Eye (tissue), 1 donor: Measurements from ENCODE around the gene LMX1B.
A peak's percentile ranks its signal among the peaks of the same experiment; 100 is the strongest.
"Not testable (repeated sequence)": the region's sequence is repeated elsewhere in the genome, so short reads cannot be mapped to it uniquely, and the experiment has no call there.

Experiments used
- DNase-seq: peaks from one replicate; pipeline ENCODE4 v3.0.0-alpha.2; 2015

Gene LMX1B

GRCh38 chr9:126635661-126636439 lies 22.1 kb downstream of the LMX1B start:
- no peak for DNase-seq

- DNase-seq, result peak; percentile 58
Observed at GRCh38 chr9:126636983-126637798, 23.5 kb downstream of the LMX1B start.

- peak; percentile 81 for DNase-seq
Observed at GRCh38 chr9:126638571-126639132, 24.9 kb downstream of the LMX1B start.

GRCh38 chr9:126639318-126640000 lies 25.7 kb downstream of the LMX1B start:
- peak; percentile 48 for DNase-seq

GRCh38 chr9:126641118-126641851 lies 27.6 kb downstream of the LMX1B start:
- no peak for DNase-seq

- peak; percentile 32 for DNase-seq
Observed at GRCh38 chr9:126642010-126642744, 28.4 kb downstream of the LMX1B start.

- no peak for DNase-seq
Observed at GRCh38 chr9:126642839-126643238, 29.1 kb downstream of the LMX1B start.

- peak; percentile 39 for DNase-seq
Observed at GRCh38 chr9:126643945-126644527, 30.3 kb downstream of the LMX1B start.

- DNase-seq, result no peak
Observed at GRCh38 chr9:126646162-126646561, 32.4 kb downstream of the LMX1B start.

GRCh38 chr9:126647585-126648411 lies 34.1 kb downstream of the LMX1B start:
- no peak for DNase-seq

GRCh38 chr9:126649477-126649876 lies 35.7 kb downstream of the LMX1B start:
- no peak for DNase-seq

GRCh38 chr9:126650404-126651341 lies 36.9 kb downstream of the LMX1B start:
- no peak for DNase-seq

- no peak for DNase-seq
Observed at GRCh38 chr9:126652140-126652582, 38.4 kb downstream of the LMX1B start.

- DNase-seq, result no peak
Observed at GRCh38 chr9:126654124-126654523, 40.4 kb downstream of the LMX1B start.

- DNase-seq, result not testable (repeated sequence)
Observed at GRCh38 chr9:126656214-126656613, 42.5 kb downstream of the LMX1B start.

GRCh38 chr9:126658201-126658825 lies 44.6 kb downstream of the LMX1B start:
- DNase-seq, result no peak

- no peak for DNase-seq
Observed at GRCh38 chr9:126658956-126659555, 45.3 kb downstream of the LMX1B start.

GRCh38 chr9:126661122-126661520 lies 47.4 kb downstream of the LMX1B start:
- no peak for DNase-seq
